Measurements from ENCODE around the gene RDH5. TPM values are rescaled to one million over a fixed set of nuclear protein-coding genes. Genes with fewer than 3 reads are reported as not detected.

Gene RDH5
- total and polyA plus RNA-seq, 2 of the 4 experiments (the other 2 are of a cell fraction) = 7.3 to 18.8 TPM

- intact Hi-C loops (cut with micrococcal nuclease) = no loop called here
These were observed 21.8 kb upstream of the RDH5 start for GRCh38 chr12:55698241-55698955.

More at GRCh38 chr12:55698241-55698955, 21.8 kb upstream of the RDH5 start:
- H3K4me3 ChIP-seq (ENCODE audit: insufficient read depth, low read depth, low read length) = no peak overlapping the region
- no peak for DNase-seq
- H3K23ac ChIP-seq (ENCODE audit: low read depth, low read length) = no peak overlapping the region
- H2BK5ac ChIP-seq (ENCODE audit: low read depth, low read length, poor library complexity, severe bottlenecking) = no peak overlapping the region
- no peak overlapping the region for H2AK5ac ChIP-seq (ENCODE audit: low read depth, low read length)
- ChIA-PET CTCF (interaction anchor here (0.6 kb wide), 1 partner anchor 15 kb away, joined by 3 read pairs; no protein-coding TSS in a partner anchor), POLR2A (ENCODE audit: unreplicated experiment) (no interaction called here)
- 55% methylated on average over 2 of the region's 16 CpGs; no CpG with 5 or more reads in 1 of the 2 experiments for WGBS, 2 experiments (ENCODE audit: extremely low coverage in 2 of 2, insufficient read length in 1 of 2)
- H2AK9ac ChIP-seq (replicated peaks; ENCODE audit: low read depth, low read length, poor library complexity) = no peak overlapping the region
- H3K9me3 ChIP-seq (ENCODE audit: control insufficient read depth, insufficient read depth, low read length) = no peaks in the 10 kb centered on the region
- no peak overlapping the region for H3K4me2 ChIP-seq (ENCODE audit: low read depth, low read length)
- no peak overlapping the region for H4K8ac ChIP-seq (ENCODE audit: low read depth in 2 of 2, low read length in 2 of 2)
- no peak overlapping the region for H2AFZ ChIP-seq (replicated peaks; ENCODE audit: low read length, poor library complexity)
- H3K18ac ChIP-seq (ENCODE audit: low read depth, low read length) = no peak overlapping the region
- H4K20me1 ChIP-seq (ENCODE audit: insufficient read depth, low read length) = no peaks in the 10 kb centered on the region
- no peaks in the 10 kb centered on the region for H3K36me3 ChIP-seq (ENCODE audit: control insufficient read depth, insufficient read depth, low read length)
- no peak for TF ChIP-seq RFX5 (IDR thresholded peaks at IDR 0.05; ENCODE audit: low read depth, low read length)
- TF ChIP-seq BHLHE40 (IDR thresholded peaks at IDR 0.05; ENCODE audit: low read depth, low read length) = no peak
- TF ChIP-seq POLR2A (IDR thresholded peaks at IDR 0.05; ENCODE audit: low read depth, low read length) = no peak
- TF ChIP-seq RAD21 (IDR thresholded peaks at IDR 0.05; ENCODE audit: low read length) = no peak
- no peak for TF ChIP-seq MAZ (IDR thresholded peaks at IDR 0.05; ENCODE audit: borderline replicate concordance, low read depth, low read length)
- TF ChIP-seq ELK1 (IDR thresholded peaks at IDR 0.05; ENCODE audit: borderline replicate concordance, low read depth, low read length) = no peak
- TF ChIP-seq CHD1 (IDR thresholded peaks at IDR 0.05; ENCODE audit: low read depth, low read length) = no peak
- TF ChIP-seq USF2 (IDR thresholded peaks at IDR 0.05; ENCODE audit: low read depth, low read length) = no peak
- TF ChIP-seq CTCF (conservative IDR thresholded peaks at IDR 0.05; ENCODE audit: low read depth, low read length) = no peak
- TF ChIP-seq MXI1 (IDR thresholded peaks at IDR 0.05; ENCODE audit: borderline replicate concordance, low read depth, low read length) = no peak
- no peak for TF ChIP-seq NFE2L2 (IDR thresholded peaks at IDR 0.05; ENCODE audit: low read depth, low read length)
- no peak overlapping the region for H2BK20ac ChIP-seq (ENCODE audit: low read depth, low read length)
- in situ Hi-C loops (cut with MboI; ENCODE audit: low sequenced_read_pairs) (no loop called here), dilution Hi-C loops (cut with HindIII; ENCODE audit: low sequenced_read_pairs, unreplicated experiment) (no loop called here)
- ATAC-seq (ENCODE audit: low read depth) = no peak
- BruUV-seq (replicated peaks) = no TSS peak
- H4K5ac ChIP-seq (ENCODE audit: low read depth, low read length) = no peak overlapping the region
- peaks cover 2% of the 10 kb centered on the region; the same call in 1 of the 2 replicates for H3K4me1 ChIP-seq (ENCODE audit: control insufficient read depth, insufficient read depth, low read length)
- H3K14ac ChIP-seq (replicated peaks; ENCODE audit: low read depth, low read length) = no peak overlapping the region
- no peak overlapping the region for H2BK15ac ChIP-seq (ENCODE audit: low read depth, low read length)
- H2BK120ac ChIP-seq (ENCODE audit: low read depth, low read length) = no peak overlapping the region
- no peak overlapping the region for H3K27ac ChIP-seq (ENCODE audit: insufficient read depth, low read length)
- no peak overlapping the region for H3K56ac ChIP-seq (ENCODE audit: extremely low read depth, insufficient read depth, low read length)
- H3K9me1 ChIP-seq (ENCODE audit: insufficient read depth, low read length) = no peaks in the 10 kb centered on the region
- H3K4ac ChIP-seq (ENCODE audit: low read depth, low read length) = no peak overlapping the region
- H3K79me1 ChIP-seq (ENCODE audit: low read depth in 1 of 2, low read length in 2 of 2) = no peaks in the 10 kb centered on the region
- peaks cover 22% of the 10 kb centered on the region for H3K27me3 ChIP-seq (ENCODE audit: control insufficient read depth, insufficient read depth, low read length)
- no peak overlapping the region for H3K9ac ChIP-seq (ENCODE audit: low read depth, low read length)
- H4K91ac ChIP-seq (ENCODE audit: insufficient read depth, low read depth, low read length) = no peak overlapping the region
